ENCODE data around the gene TLN1.

DNA sequence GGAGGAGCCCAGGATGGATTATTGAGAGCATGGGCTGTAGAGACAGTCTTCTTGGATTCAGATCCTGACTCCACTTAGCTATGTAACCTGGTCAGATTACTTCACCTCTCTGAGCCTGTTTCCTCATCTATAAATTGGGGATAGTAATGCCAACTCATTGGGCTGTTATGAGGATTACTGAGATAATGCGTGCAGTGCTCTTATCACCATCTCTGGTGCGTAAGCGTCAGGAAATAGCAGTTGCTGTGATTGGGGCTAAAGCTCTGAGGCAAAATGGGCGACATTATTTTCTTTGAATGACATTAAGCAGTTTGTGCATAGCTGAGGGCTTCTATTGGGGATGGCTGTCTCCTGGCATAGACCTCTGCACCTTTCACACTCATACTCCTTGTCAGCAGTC, 23.1 kb upstream of the TLN1 start:
- TF ChIP-seq, protein P1, sequence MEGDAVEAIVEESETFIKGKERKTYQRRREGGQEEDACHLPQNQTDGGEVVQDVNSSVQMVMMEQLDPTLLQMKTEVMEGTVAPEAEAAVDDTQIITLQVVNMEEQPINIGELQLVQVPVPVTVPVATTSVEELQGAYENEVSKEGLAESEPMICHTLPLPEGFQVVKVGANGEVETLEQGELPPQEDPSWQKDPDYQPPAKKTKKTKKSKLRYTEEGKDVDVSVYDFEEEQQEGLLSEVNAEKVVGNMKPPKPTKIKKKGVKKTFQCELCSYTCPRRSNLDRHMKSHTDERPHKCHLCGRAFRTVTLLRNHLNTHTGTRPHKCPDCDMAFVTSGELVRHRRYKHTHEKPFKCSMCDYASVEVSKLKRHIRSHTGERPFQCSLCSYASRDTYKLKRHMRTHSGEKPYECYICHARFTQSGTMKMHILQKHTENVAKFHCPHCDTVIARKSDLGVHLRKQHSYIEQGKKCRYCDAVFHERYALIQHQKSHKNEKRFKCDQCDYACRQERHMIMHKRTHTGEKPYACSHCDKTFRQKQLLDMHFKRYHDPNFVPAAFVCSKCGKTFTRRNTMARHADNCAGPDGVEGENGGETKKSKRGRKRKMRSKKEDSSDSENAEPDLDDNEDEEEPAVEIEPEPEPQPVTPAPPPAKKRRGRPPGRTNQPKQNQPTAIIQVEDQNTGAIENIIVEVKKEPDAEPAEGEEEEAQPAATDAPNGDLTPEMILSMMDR (IDR thresholded peaks at IDR 0.05; ENCODE audit: low read depth, low read length, poor library complexity, severe bottlenecking), result no peak
- TF ChIP-seq EZH2phosphoT487 (IDR thresholded peaks at IDR 0.05; ENCODE audit: borderline replicate concordance, low read length), result no peak

Measured in DOHH2 (cell line).